Hepatocyte (in vitro differentiated cells): ENCODE data around the gene ULBP3.

Experiments
- CTCF ChIP-seq: fragments of 200-600 bp; sonication (generic); IDR thresholded peaks from 2 replicates; pipeline ENCODE4 v1.5.1; 2016; ENCODE audit warnings: antibody characterized with exemption, mild to moderate bottlenecking; ENCODE audit not compliant: poor library complexity
- EZH2 ChIP-seq: fragments of 200-600 bp; sonication (generic); IDR thresholded peaks from 2 replicates; pipeline ENCODE4 v1.6.1; 2016; ENCODE audit warnings: antibody characterized with exemption, mild to moderate bottlenecking, borderline replicate concordance
- EZH2phosphoT487 ChIP-seq: fragments of 200-600 bp; sonication (generic); IDR thresholded peaks from one replicate; pipeline ENCODE4 v1.6.1; 2018; ENCODE audit warnings: antibody characterized with exemption, mild to moderate bottlenecking, low read depth, moderate library complexity; ENCODE audit not compliant: unreplicated experiment, severe bottlenecking

- TF ChIP-seq CTCF: no peak
- TF ChIP-seq EZH2: no peak
- no peak for TF ChIP-seq EZH2phosphoT487
These were observed 10.7 kb upstream of the ULBP3 start for GRCh38 chr6:150079604-150080003.
